ENCODE measurements around the gene ABCC8. TPM values are rescaled to one million over a fixed set of nuclear protein-coding genes. Genes with fewer than 3 reads are reported as not detected.

ABCC8 gene
- total and polyA plus RNA-seq, 2 of the 8 experiments (the other 6 are each of a cell fraction or from before 2014, with no cell fraction given), result 3.7 to 4.9 TPM

DNA sequence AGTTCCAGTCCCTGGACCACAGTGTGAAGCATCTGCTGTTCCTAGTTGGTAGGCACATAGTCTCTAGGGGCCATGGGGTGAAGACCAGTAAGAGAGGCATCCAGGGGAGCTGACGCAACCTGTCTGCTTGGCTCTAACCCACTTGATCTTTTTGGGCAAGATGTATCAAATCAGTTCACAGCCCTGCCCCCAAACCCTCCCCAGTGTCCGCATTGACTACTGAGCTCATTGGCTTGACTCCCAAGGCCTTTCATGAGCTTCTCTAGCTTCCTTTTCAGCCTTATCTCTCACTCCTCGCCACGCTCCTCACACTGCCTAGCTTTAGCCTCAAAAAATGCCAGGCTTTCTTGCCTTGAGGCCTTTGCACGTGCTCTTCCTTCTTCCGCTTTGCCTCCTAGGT is 29.7 kb upstream of the ABCC8 start (continued):
- TF ChIP-seq CHD2 (IDR thresholded peaks at IDR 0.05; ENCODE audit: low read length), result no peak
